GM12875 (cell line): Measurements from ENCODE around the gene MAPK10.

Experiments
- H3K4me3 ChIP-seq: one replicate; pipeline ENCODE4 v1.5.1; 2011; ENCODE audit warnings: low read depth, low read length, control low read depth
- TF ChIP-seq, protein P1 (sequence below): IDR thresholded peaks from 2 replicates; pipeline ENCODE4 v1.5.1; 2011; ENCODE audit warnings: low read depth, mild to moderate bottlenecking, control low read depth, inconsistent platforms, low read length, moderate library complexity, borderline replicate concordance; ENCODE audit not compliant: insufficient read depth

MAPK10 gene

DNA sequence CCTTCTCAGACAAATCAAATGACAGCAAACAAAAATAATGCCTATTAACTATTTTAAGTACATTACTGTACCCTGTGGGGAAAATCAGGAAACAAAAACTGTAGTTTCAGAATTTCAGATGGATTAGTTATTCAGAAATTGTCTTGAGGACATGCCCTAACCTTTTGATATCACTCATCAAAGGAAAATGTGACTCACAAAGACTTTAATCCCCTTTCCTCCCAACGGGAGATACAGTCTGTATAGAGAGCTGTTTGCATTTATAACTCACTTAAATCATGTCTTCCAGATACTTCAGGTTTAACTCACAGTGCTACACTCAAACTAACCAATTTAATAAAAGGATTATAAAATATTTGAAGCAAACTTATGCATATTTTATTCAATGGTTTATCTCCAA, 304.0 kb downstream of the MAPK10 start:
- no peak overlapping the region for H3K4me3 ChIP-seq
- TF ChIP-seq, protein P1, sequence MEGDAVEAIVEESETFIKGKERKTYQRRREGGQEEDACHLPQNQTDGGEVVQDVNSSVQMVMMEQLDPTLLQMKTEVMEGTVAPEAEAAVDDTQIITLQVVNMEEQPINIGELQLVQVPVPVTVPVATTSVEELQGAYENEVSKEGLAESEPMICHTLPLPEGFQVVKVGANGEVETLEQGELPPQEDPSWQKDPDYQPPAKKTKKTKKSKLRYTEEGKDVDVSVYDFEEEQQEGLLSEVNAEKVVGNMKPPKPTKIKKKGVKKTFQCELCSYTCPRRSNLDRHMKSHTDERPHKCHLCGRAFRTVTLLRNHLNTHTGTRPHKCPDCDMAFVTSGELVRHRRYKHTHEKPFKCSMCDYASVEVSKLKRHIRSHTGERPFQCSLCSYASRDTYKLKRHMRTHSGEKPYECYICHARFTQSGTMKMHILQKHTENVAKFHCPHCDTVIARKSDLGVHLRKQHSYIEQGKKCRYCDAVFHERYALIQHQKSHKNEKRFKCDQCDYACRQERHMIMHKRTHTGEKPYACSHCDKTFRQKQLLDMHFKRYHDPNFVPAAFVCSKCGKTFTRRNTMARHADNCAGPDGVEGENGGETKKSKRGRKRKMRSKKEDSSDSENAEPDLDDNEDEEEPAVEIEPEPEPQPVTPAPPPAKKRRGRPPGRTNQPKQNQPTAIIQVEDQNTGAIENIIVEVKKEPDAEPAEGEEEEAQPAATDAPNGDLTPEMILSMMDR = no peak

DNA sequence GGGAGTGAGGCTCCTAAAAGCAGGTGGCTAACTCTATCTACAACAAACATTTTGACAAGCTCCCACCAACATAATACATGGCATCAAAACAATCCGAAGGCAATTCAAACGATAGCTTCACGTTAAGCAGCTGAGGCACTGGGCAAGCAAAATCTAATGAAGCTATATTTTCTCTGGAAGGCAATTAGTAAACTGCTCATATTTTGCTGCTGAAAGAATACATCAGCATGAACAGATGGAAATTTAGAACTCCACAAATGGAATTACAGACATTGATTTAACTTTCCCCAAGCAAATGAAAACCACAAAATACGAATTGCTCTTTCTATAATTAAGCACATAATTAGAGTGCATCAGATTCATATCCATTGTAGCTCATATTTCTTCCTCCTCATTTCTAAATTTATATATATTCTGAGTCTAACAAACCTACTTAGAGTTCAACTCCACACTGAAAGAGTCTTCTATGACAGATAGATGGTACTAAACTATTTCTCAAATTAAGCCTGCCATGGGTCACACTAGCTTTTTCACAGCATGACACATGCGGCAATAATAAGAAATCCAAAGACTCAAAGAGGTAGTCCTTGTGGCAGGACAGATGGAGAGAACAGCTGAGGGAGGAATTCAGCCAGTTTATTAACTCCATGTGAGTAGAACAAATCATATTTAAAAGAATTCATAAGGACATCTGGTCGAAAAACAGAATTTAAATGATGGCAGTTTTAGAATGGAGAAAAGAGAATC, 305.4 kb downstream of the MAPK10 start:
- TF ChIP-seq, protein P1 = no peak
- H3K4me3 ChIP-seq = no peak overlapping the region

DNA sequence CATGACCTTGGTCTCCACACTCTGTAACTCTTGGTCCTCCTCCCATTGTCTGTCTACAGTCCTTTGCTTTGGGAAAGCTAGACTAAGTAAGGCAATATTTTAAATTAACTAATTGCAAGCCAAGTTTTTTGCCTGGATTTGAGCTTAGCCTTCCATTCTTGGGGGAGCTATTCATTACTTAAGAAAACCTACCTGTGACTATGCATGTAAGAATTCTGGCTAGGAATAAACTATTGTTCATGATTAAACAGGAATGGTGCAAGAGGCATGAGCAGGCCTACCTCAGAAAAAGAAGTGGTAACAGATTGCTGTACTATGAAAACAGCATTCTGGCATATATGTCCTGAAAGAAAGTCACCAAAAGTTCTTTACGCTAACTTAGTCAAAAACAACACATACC, 309.4 kb downstream of the MAPK10 start:
- TF ChIP-seq, protein P1 = no peak

DNA sequence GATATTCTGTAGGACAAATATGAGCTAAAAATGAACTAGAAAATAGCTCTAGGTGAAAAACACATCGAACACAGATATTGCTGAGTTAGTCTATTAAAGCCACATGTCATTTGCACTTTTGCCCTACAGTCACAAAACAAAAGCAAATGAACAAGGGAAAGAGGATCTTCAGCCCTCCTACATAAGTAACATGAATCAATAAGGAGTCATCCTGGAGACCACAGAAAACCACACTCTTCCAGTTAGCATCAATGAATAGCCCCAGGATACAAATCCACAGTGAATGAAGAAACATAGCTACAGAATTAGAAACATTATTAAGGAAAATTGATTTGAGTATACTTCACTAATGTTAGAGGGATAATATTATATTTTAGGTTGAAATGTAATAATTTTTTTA, 311.4 kb downstream of the MAPK10 start:
- TF ChIP-seq, protein P1 = no peak
- H3K4me3 ChIP-seq = no peak overlapping the region

More for the DNA sequence above, 309.4 kb downstream of the MAPK10 start:
- H3K4me3 ChIP-seq = no peak overlapping the region

DNA sequence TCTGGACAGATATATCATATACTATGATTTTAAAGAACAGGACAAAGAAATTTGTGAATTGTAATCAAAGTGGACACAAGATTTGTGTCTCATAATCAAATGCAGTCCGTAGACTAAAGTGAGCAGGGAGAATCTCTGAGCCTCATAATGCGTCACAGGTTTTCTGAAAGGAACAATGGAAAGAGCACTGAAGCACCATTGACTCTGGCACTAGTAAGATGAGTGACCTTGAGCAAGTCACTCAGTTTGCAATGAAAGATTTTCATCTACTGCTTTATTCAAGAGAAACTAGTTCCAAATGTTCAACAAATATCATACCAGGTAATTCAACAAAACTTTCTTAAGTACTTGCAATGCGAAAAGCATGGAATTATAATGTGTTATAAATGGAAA, 315.3 kb downstream of the MAPK10 start:
- TF ChIP-seq, protein P1 = no peak
- no peak overlapping the region for H3K4me3 ChIP-seq

DNA sequence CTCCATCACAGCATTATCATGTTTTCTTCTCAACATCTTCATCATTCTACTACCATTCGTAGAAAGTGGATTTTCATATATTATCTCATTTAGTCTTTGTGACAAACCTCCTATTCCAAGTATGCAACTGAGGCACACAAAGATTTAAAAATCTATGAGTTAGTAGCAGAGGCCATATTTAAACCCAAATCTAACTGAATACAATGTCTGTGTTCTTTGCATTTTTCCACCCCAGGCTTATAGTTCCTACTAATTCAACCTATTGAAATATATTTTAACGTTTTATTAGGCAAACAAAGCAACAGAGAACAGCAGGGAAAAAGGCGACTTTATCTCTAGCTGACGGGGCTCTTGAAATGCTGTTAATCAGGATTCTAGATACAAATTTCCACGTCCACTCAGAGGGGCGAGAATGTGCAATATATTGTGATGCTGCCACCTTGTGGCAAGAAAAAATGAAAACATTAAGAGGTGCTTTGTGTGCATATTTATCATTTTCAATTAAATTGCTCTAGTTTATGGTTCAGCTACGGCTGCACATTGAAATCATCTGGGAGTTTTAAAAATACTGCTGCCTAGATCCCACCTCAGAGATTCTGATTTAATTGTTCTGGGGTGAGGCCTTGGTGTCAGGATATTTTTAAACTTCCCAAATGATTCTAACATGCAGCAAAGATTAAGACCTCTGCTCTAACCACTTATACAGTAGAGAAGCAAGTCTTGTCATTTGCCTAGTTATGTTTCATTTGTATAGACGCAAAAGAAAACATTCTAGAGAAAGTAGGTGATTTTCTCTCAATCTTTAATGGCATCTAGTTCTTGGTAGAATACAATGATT, 315.9 kb downstream of the MAPK10 start:
- H3K4me3 ChIP-seq = no peak overlapping the region
- TF ChIP-seq, protein P1 = 0 out of 2 replicates have a peak, but pooled peaks have one; percentile 29
